HEK293 (cell line): Measurements from ENCODE around the gene GMNC.

ENCODE experiments used
- CTCF ChIA-PET: fragments of 350-600 bp; formaldehyde crosslinking; extraction: SDS; loops from one replicate; lab custom pipeline; 2021; ENCODE audit warnings: antibody characterized with exemption; lab: Yijun Ruan, JAX
- POLR2A ChIA-PET: fragments of 300-600 bp; formaldehyde crosslinking; extraction: SDS; loops from one replicate; lab custom pipeline; 2020; ENCODE audit warnings: antibody characterized with exemption, inconsistent platforms; lab: Yijun Ruan, JAX
- H3K27ac ChIP-seq: fragments of 200-500 bp; sonication (Bioruptor generic); 2 replicates; pipeline ENCODE4 v1.5.1; 2014; ENCODE audit warnings: low read depth, low read length, control low read depth, inconsistent platforms; ENCODE audit errors: extremely low read depth
- H3K36me3 ChIP-seq, 2 experiments: fragments of 200-500 bp in 1 of 2; sonication (Bioruptor generic) in 1 of 2; 1 replicate in 1 of 2; 2 replicates in 1 of 2; pipeline ENCODE4 v1.5.1; 2014 to 2017; ENCODE audit warnings: inconsistent platforms in 2 of 2, low read length in 2 of 2; ENCODE audit not compliant: control insufficient read depth in 2 of 2, insufficient read depth in 1 of 2
- H3K4me1 ChIP-seq: fragments of 200-500 bp; sonication (Bioruptor generic); 2 replicates; pipeline ENCODE4 v1.5.1; 2014; ENCODE audit warnings: mild to moderate bottlenecking, low read length, inconsistent platforms; ENCODE audit not compliant: control insufficient read depth, insufficient read depth
- H3K4me3 ChIP-seq: 2 replicates; pipeline ENCODE4 v1.5.1; 2011; ENCODE audit warnings: low read depth, mild to moderate bottlenecking, control low read depth, low read length, moderate library complexity
- H3K9me3 ChIP-seq: fragments of 200-500 bp; sonication (Bioruptor generic); 2 replicates; pipeline ENCODE4 v1.5.1; 2014; ENCODE audit warnings: low read depth, low read length, inconsistent platforms; ENCODE audit not compliant: control insufficient read depth, insufficient read depth
- BCL6B ChIP-seq: fragments of 450-650 bp; formaldehyde crosslinking; IDR thresholded peaks from 2 replicates; pipeline ENCODE4 v1.5.1; 2017; ENCODE audit warnings: missing biosample characterization, missing genetic modification characterization
- ELK4 ChIP-seq: IDR thresholded peaks from 2 replicates; pipeline ENCODE4 v1.6.1; 2011; ENCODE audit warnings: mild to moderate bottlenecking, low read depth, low read length, borderline replicate concordance
- GLI4 ChIP-seq: fragments of 450-650 bp; formaldehyde crosslinking; IDR thresholded peaks from 2 replicates; pipeline ENCODE4 v1.5.1; 2016; ENCODE audit warnings: missing biosample characterization, missing genetic modification characterization
- GLIS1 ChIP-seq: fragments of 450-650 bp; formaldehyde crosslinking; IDR thresholded peaks from 2 replicates; pipeline ENCODE4 v1.5.1; 2016; ENCODE audit warnings: missing biosample characterization, missing genetic modification characterization
- KLF16 ChIP-seq: fragments of 450-650 bp; formaldehyde crosslinking; IDR thresholded peaks from 2 replicates; pipeline ENCODE4 v1.5.1; 2017; ENCODE audit warnings: missing biosample characterization, missing genetic modification characterization
- KLF7 ChIP-seq: fragments of 450-650 bp; formaldehyde crosslinking; IDR thresholded peaks from 2 replicates; pipeline ENCODE4 v1.5.1; 2016; ENCODE audit warnings: missing biosample characterization, missing genetic modification characterization, borderline replicate concordance
- MEIS1 ChIP-seq: sonication (generic); formaldehyde crosslinking; IDR thresholded peaks from 2 replicates; pipeline ENCODE4 v1.8.1; 2022; ENCODE audit warnings: missing genetic modification reagents, mild to moderate bottlenecking, borderline replicate concordance
- PRDM10 ChIP-seq: fragments of 450-650 bp; formaldehyde crosslinking; IDR thresholded peaks from 2 replicates; pipeline ENCODE4 v1.5.1; 2016; ENCODE audit warnings: missing biosample characterization, missing genetic modification characterization
- ZNF112 ChIP-seq: fragments of 450-650 bp; formaldehyde crosslinking; IDR thresholded peaks from 2 replicates; pipeline ENCODE4 v1.5.0; 2017; ENCODE audit warnings: missing biosample characterization, missing genetic modification characterization
- ZNF174 ChIP-seq: fragments of 450-650 bp; formaldehyde crosslinking; IDR thresholded peaks from 2 replicates; pipeline ENCODE4 v1.5.0; 2017; ENCODE audit warnings: missing biosample characterization, mild to moderate bottlenecking, missing genetic modification characterization
- ZNF19 ChIP-seq: fragments of 450-650 bp; formaldehyde crosslinking; IDR thresholded peaks from 2 replicates; pipeline ENCODE4; 2016; ENCODE audit warnings: missing biosample characterization, missing genetic modification characterization, low read depth
- ZNF2 ChIP-seq: fragments of 450-650 bp; formaldehyde crosslinking; IDR thresholded peaks from 2 replicates; pipeline ENCODE4 v1.5.1; 2016; ENCODE audit warnings: missing biosample characterization, missing genetic modification characterization
- ZNF239 ChIP-seq: fragments of 450-650 bp; formaldehyde crosslinking; IDR thresholded peaks from 2 replicates; pipeline ENCODE4 v1.5.1; 2016; ENCODE audit warnings: missing biosample characterization, missing genetic modification characterization
- ZNF280C ChIP-seq: fragments of 450-650 bp; formaldehyde crosslinking; IDR thresholded peaks from 2 replicates; pipeline ENCODE4 v1.5.1; 2016; ENCODE audit warnings: missing biosample characterization, missing genetic modification characterization
- ZNF37A ChIP-seq: fragments of 450-650 bp; IDR thresholded peaks from 2 replicates; pipeline ENCODE4 v1.5.1; 2018; ENCODE audit warnings: missing biosample characterization, missing genetic modification characterization
- ZNF473 ChIP-seq: fragments of 450-650 bp; formaldehyde crosslinking; IDR thresholded peaks from 2 replicates; pipeline ENCODE4 v1.5.1; 2017; ENCODE audit warnings: missing biosample characterization, missing genetic modification characterization
- ZNF501 ChIP-seq: fragments of 450-650 bp; formaldehyde crosslinking; IDR thresholded peaks from 2 replicates; pipeline ENCODE4 v1.5.1; 2016; ENCODE audit warnings: missing biosample characterization, missing genetic modification characterization
- ZNF518A ChIP-seq: fragments of 450-650 bp; formaldehyde crosslinking; conservative IDR thresholded peaks from 2 replicates; pipeline ENCODE4 v1.5.1; 2016; ENCODE audit warnings: low read depth, missing biosample characterization, missing genetic modification characterization
- ZNF530 ChIP-seq: fragments of 450-650 bp; formaldehyde crosslinking; IDR thresholded peaks from 2 replicates; pipeline ENCODE4 v1.5.1; 2016; ENCODE audit warnings: low read depth, missing biosample characterization, missing genetic modification characterization
- ZNF596 ChIP-seq: fragments of 450-650 bp; IDR thresholded peaks from 2 replicates; pipeline ENCODE4 v1.5.0; 2018; ENCODE audit warnings: missing biosample characterization, mild to moderate bottlenecking, missing genetic modification characterization, moderate library complexity
- ZNF629 ChIP-seq: fragments of 450-650 bp; formaldehyde crosslinking; IDR thresholded peaks from 2 replicates; pipeline ENCODE4 v1.5.1; 2017; ENCODE audit warnings: missing biosample characterization, missing genetic modification characterization

GMNC gene

GRCh38 chr3:190867071-190867470, 4.6 kb upstream of the GMNC start:
- CTCF ChIA-PET = interaction anchor here (0.8 to 2.6 kb wide), 4 partner anchors 13 to 1438 kb away, joined by 3 to 10 read pairs (median 4); no protein-coding TSS in a partner anchor
- Histone ChIP-seq H3K9me3 (no peaks in the 10 kb centered on the region), H3K4me1 (peaks cover 6% of the 10 kb centered on the region; the same call in 1 of the 2 replicates), H3K36me3 (no peaks in the 10 kb centered on the region), H3K27ac (no peak overlapping the region), H3K4me3 (no peak overlapping the region)
- POLR2A ChIA-PET = no interaction called here
- TF ChIP-seq ZNF37A (no peak), ZNF518A (tag by site-specific recombination) (no peak), ZNF112 (no peak), ZNF596 (no peak), ZNF629 (tag by site-specific recombination) (no peak), ZNF174 (no peak), ZNF473 (tag by site-specific recombination) (no peak), ZNF239 (tag by site-specific recombination) (no peak), ZNF530 (tag by site-specific recombination) (no peak), BCL6B (no peak), GLI4 (tag by site-specific recombination) (no peak), ELK4 (no peak), ZNF280C (tag by site-specific recombination) (no peak), ZNF501 (no peak), KLF16 (tag by site-specific recombination) (no peak)
- TF ChIP-seq, all 188 proteins: peak for 0

GRCh38 chr3:190865828-190866227, 3.3 kb upstream of the GMNC start:
- Histone ChIP-seq H3K4me1 (peaks cover 6% of the 10 kb centered on the region; the same call in 1 of the 2 replicates), H3K9me3 (no peaks in the 10 kb centered on the region), H3K36me3 (no peaks in the 10 kb centered on the region), H3K27ac (no peak overlapping the region), H3K4me3 (no peak overlapping the region)
- ChIA-PET CTCF (interaction anchor here (0.6 to 2.6 kb wide), 7 partner anchors 14 to 233 kb away, joined by 3 to 10 read pairs (median 3); no protein-coding TSS in a partner anchor), POLR2A (no interaction called here)
- no peak for TF ChIP-seq MEIS1 (CRISPR knock-in tag)
- no peak for TF ChIP-seq KLF7 (tag by site-specific recombination)
- TF ChIP-seq GLIS1 (tag by site-specific recombination) = no peak
- TF ChIP-seq ZNF19 (tag by site-specific recombination) = no peak
- no peak for TF ChIP-seq ZNF2 (tag by site-specific recombination)
- TF ChIP-seq PRDM10 = no peak
